Left colon (tissue), 2 donors: ENCODE results near the gene RNF212B. TPM values are rescaled to one million over a fixed set of nuclear protein-coding genes. Genes with fewer than 3 reads are reported as not detected.

Experiments used
- ATAC-seq: fragments of 200-7000 bp; cut with Tn5 transposase; one replicate; pipeline ENCODE4 v1.9.1; 2020; ENCODE audit warnings: mild to moderate bottlenecking, moderate library complexity
- DNase-seq, 2 donors: peaks; one replicate each; pipeline ENCODE4 v3.0.0-alpha.2; 2020
- intact Hi-C, 2 donors: fragments of 100-400 bp; cut with DNase I in 1 of 2; cut with micrococcal nuclease in 1 of 2; formaldehyde crosslinking; loops; one replicate each; pipeline versions ENCODE4 v1.11.2 to v1.14.0; 2022; cut with DNase I, micrococcal nuclease
- total RNA-seq, 2 donors: library from RNA; stranded (reverse); fragmentation: NEBNext Ultra II Directional; extraction: Animal tissue kit (Norgen Biotek cat#: 25700); gene quantifications; one replicate each; pipeline ENCODE4 v1.2.1, GENCODE V29; 2021
- donor health status: DM: no; HTN: no; CAD: no.
- donor health status: DM: yes; HTN: yes; CAD: no.

The RNF212B gene
- total RNA-seq, 2 donors from 2014 or later: not detected

DNA sequence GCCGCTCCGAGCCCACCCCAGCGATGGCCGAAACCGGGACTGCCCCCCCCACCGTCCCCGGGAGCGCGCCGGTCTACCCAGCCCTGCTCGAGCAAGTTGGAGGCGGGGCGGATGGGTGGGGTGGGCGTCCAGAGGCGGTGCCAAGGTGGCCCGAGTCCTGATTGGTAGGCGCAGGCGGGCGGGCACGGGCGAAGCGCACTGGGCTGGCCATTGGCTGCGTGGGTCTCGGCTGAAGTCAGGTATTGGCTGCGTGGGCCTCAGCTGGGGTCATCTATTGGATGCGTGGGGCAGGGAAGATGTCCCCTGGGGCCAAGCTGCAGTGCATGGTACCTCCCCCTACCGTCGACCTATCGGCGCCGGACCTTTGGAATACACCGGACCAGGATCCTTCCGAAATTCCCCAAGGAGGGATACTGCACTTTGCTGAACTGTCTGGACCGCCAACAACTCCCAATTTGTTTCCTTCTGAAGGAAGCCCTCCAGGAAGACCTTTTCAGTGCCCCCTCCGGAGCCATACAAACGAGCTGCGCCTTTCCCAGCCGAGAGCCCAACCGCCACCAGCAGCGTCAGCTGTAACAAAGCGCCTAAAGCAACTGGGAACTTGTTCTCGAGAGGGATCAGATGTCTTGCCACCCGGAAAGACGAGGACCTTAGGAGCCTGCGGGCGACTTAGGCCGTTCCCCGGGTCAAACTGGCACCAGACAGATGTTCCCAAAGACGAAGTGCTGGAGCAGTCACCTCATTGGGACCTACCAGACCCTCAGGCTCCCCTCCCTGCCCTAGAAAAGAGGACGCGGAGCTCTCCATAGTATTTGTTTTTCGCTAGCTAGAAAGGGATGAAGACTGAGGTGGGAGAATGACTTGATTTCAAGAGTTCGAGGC is 48.5 kb downstream of the RNF212B start, which contains the start of gene HOMEZ:
TSS of gene HOMEZ (minus strand) at position 113 of the 882 bp plus-strand sequence. CDS start 180 bp downstream, outside the sequence.
- intact Hi-C loops: loop anchor here in 1 of 2 donors (10.0 kb wide), 1 partner anchor 1901 kb away; the partner anchor contains the start of gene SUPT16H
- ATAC-seq: peak; percentile 96

DNA sequence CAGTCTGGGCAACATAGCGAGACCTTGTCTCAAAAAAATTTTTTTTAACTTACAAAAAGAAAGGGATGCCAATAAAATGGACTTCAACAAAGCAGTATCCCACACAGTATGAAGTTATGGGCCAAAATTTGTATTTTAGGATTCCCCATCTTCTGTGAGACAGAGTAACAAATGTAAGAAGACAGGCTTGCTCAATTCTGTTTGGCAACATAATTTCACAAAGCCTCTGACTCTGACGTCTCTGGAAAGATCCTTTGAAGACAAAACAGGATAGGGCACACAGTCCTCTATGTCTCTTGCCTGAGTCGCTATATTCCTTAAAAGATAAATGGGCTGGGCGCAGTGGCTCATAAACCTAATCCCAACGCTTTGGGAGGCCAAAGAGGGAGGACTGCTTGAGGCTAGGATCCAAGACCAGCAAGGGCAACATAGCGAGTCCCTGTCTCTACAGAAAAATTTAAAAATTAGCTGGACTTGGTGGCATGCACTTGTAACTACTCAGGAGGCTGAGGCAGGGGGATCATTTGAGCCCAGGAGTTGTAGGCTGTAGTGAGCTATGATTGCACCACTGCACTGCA is 49.3 kb downstream of the RNF212B start:
- no peak for ATAC-seq
- intact Hi-C loops: loop anchor here in 1 of 2 donors (10.0 kb wide), 1 partner anchor 1902 kb away; the partner anchor contains the start of gene SUPT16H

More for the DNA sequence above, 48.5 kb downstream of the RNF212B start, which contains the start of gene HOMEZ:
- peak; percentile 99 to 100 for DNase-seq

DNA sequence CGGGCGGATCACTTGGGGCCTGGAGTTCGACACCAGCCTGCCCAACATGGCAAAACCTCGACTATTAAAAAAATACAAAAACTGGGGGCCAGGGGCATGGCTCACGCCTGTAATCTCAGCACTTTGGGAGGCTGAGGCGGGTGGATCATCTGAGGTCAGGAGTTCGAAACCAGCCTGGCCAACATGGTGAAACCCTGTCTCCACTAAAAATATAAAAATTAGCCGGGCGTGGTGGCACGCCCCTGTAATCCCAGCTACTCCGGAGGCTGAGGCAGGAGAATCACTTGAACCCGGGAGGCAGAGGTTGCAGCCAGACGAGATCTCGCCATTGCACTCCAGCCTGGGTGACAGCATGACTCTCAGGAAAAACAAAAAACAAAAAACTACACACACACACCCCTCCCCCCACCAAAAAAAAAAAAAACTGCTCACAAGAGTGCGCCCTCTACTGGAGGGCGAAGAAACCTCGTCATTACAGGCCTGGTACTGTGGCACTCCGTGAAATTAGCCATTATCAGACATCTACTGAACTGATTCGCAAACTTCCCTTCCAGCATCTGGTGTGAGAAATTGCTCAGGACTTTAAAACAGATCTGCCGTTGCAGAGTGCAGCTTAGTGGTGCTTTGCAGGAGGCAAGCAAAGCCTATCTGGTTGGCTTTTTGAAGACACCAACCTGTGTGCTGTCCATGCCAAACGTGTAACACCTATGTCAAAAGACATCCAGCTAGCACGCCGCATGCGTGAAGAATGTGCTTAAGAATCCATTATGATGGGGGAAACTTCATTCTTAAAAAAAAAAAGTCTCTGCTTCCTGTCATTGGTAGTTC is 57.2 kb downstream of the RNF212B start:
- ATAC-seq (peak; percentile 78), DNase-seq (peak in 1 of 2 donors; percentile 65)
- intact Hi-C loops: no loop called here

More for the DNA sequence above, 49.3 kb downstream of the RNF212B start:
- no peak for DNase-seq

DNA sequence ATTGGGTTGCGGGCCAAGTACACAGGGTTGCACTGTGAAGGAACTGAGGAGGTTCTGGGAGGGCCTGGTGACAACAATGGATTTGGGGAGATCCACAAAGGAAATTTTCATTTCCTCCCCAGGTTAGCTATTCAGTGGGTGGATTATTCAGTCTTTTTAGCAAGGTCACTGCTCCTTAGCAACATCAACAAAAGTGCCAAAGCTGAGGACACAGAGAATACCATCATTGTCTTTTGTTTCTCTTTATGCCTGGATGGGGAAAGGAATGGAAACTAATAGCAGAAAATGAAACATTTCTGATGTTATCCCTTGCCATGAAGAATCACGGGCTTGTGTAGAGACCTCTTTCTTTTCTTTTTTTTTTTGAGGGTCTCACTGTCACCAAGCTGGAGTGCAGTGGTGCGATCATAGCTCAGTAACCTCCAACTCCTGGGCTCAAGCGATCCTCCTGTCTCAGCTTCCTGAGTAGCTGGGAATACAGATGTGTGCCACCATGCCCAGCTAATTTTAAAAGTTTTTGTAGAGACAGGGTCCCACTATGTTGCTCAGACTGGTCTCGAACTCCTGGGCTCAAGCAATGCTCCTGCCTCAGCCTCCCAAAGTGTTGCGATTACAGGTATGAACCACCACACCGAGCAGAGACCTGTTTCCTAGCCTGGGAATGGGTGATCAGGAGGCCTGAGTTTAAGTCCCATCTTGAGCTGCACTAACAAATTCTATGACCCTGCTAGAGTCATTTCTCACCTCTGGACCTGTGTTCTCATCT is 58.5 kb downstream of the RNF212B start:
- intact Hi-C loops: no loop called here
- no peak for DNase-seq
- ATAC-seq: no peak

DNA sequence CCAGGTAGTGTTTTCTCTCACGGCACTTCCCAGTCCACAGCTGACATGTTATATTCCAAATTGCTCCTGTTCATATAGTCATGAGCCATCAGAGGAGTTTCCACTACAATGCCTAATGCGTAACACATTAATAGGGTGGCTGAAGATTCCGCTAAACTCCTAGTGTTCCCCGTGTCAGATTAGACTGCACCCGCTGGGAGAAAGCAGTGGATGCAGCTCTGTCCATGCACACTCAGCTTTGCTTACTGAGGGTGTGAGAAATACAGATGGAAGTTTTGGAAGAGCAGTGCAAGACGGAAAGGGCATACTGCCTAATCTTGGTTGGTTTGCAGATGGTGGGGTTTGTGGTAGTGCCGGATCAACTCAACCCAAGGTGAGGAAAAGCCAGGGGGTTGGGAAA is 59.4 kb downstream of the RNF212B start:
- ATAC-seq: no peak
- intact Hi-C loops: no loop called here

DNA sequence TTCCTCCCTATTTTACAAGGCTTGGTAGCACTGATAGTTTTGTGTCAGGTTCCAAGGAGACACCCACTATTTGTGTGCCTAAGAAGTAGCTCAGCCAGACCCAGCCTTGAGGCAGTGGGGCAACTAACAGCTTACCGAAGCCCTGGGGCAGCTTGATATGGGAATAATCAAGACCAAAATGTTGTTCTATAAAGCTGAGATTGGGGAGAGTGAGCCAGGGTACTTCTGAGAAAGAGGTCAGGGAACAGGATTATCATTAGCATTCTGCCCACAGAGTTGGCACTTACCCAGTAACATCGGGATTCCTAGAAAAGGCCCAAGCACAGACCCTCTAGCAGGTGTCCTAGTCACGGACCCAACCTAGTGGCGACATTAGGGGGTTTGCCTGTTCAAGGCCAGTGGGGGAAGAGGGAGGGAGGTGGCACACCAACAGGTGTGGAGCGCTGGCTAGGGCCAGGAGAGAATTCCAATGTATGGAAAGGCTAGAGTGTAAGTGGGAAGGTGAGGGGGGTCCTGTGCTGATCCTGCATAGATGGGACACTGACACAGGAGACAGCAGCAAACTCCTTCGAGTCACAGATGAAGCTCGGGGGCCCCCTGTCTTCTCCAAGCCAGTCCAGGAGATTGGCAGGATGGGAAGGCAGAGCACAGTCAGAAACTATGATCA is 60.0 kb downstream of the RNF212B start:
- intact Hi-C loops: no loop called here
- ATAC-seq (no peak), DNase-seq (no peak)

More for the DNA sequence above, 59.4 kb downstream of the RNF212B start:
- no peak for DNase-seq

DNA sequence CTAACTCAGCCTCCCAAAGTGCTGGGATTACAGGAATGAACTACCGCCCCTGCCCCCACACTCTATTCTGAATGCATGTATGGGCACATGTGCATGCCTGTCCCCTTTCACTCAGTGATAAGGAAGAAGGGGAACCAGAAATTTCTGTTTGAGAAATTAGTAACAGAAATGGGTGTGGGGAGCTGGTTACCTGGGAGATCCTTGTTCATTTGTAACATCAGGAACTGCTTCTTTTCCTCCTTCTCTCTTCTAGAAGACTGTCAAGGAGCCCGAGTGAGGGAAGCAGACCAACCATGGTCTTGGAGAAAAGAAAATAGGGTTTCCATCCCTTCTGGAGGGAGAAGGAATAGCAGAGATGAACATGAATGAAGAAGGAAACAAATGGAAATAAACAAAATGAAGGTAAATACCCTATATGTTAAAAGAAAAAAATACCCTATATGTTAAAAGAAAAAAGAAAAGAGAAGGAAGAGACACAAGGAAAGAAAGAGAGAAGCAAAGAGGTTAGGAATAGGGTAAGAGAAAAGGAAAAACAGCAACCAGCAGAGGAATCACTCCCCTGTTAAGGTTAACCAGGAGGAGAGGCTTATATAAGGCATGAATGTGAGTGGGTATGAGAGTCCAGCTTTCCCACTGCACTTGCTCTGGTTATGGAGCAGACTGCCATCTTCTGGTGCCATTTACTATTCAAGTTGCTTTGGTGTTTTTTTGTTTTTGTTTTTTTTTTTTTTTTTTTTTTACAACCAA is 61.6 kb downstream of the RNF212B start:
- intact Hi-C loops: no loop called here
- DNase-seq (no peak), ATAC-seq (no peak)

DNA sequence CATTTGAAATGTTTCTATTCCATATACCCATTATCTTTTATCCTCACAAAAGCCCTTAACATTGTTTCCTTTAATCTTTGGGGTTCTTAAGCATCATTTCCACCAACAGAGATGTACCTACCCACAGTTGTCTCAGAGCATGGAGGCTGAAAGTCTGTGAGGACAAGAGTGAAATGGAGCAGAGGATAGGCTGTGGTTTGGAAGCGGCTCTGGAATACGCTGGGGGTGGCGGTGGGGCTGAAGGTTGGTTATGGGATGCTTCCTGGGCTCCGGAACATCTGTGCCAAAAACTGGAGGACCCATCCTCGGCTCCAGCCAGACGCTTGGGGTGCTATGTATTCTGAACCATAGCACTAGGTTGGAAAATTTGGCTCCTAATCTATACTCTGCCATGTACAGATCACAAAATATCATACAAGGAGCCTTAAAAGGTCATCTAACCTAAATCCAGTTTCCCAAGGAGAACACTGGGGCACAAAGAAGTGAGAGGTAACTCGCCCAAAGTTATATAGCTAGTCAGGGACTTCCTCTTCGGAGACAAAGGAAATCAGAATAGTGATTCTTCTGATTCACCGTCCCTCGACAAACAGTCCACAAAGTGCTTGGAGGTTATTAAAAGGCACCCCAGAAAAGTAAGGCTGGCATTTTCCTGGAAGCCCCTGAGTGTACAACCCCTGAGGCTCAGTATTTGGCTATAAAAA is 62.4 kb downstream of the RNF212B start:
- DNase-seq (peak in 1 of 2 donors; percentile 25), ATAC-seq (no peak)
- intact Hi-C loops: no loop called here

DNA sequence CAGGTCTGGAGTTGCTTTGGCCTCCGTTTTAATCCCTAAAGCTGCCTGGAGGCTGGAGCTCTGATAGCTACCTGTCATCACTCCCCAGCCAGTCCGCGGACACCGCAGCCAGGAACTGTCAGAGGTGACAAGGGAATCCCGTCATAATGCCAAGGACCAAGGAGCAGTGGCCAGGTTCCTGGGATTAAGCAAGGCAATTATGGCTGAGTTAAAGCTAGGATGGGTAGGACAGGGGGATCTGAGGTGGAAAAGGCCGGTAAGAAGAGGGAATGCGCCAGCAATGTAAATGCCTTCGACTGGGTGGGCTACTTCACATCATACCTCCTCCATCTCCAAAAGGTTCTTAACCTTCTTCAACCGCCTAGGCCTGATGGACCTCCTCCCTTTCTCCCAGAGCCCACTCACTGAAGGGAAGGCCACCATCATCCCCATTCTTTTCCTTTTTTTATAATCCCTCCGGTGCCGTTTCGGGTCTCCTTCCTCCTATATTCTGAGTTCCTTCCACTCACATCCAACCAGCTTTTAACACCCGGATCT is 63.0 kb downstream of the RNF212B start:
- intact Hi-C loops: no loop called here
- ATAC-seq (peak; percentile 18), DNase-seq (peak; percentile 54 to 58)

DNA sequence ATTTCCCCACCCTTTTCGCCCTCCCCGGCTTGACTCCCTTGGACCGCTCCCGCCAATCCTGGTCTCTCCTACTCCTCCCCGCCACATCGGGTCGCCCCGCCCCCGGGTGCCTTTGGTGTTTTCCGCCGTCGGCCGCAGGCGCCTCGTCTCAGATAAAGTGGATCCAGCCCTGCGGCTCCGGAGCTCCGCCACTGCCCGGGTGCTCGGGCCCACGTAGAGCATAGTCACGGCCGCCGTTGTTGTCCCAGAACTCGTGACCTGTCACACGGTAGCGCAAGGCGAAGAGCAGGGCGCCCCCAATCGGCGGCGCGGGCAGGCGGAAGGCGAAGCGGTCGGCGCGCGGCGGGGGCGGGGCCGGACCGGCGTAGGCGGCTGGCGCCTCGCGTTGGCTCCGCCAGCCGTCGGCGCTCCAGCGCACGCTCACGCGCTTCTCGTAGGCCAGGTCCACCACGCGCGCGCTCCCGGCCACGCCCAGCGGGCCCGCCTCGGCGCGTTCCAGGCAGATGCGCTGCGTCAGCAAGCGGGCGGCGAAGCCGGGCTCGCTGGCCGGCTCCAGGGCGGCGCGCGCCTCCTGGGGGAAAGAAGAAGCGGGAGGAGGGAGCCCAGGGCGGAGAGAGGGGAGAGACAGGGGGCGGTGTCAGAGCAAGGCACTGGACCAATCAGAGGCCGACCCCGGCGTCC is 63.7 kb downstream of the RNF212B start:
- peak; percentile 74 for ATAC-seq
- intact Hi-C loops: no loop called here
- DNase-seq: peak; percentile 98

DNA sequence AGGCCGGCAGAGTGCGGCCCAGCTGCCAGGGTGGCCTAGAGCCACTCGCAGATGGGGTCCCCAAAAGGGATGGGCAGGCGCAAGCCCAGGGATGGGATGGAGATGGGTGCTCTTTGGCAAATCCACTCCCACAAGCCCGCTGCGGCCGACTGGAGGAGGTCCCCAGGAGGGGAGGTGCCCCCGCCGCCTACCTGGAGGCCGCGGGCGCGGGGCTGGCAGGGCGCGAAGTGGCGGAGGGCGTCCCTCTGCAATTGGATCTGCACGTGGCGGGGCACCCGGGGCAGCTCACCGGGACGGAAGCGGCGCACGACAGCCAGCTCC is 64.2 kb downstream of the RNF212B start:
- no peak for DNase-seq
- peak; percentile 13 for ATAC-seq
- intact Hi-C loops: no loop called here

DNA sequence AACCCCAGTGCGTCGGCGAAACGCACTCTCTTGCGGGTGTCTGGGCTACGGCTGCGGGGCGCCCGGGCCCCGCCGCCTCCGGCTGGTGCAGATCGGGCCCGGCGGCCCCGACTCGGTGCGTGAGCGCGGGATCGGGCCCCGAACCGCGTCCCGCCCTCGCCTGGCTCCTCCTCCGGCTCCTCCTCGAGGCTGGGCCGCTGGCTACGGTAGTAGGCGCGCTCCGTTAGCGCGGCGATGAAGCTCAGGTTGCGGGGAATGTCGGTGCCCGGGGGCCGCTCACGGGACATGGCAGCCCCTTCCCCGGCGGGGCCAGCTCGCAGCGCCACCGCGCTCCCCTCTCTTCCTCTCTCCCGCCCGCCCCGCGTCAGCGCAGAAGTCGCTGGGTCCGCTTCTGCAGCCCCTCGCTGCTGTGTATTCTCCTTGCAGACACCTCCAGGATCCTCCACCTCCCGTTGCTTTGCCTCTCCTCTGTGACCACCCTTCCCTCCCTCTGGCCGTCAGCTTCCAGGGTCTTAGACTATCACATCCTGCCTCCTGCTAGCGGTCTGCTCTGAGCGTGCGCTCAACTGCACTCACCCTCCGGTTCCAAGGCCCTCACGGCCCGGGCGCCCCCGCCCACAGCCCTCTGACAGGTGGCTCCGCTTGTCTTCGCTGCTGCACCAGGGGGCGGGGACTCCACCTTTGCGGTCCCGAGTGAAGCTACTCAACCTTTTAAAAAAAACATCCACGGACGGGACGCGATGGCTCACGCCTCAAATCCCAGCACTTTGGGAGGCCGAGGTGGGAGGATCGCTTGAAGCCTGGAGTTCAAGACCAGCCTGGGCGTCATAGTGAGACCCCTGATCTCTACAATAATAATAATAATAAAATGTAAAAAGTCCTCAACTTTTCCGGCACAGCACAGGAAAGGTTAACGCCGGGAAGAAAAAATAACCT is 64.8 kb downstream of the RNF212B start, which contains the start of gene PPP1R3E:
TSS of gene PPP1R3E (minus strand) at position 570 of the 936 bp plus-strand sequence. CDS start at position 287, 283 bp downstream.
- peak; percentile 86 to 87 for DNase-seq
- intact Hi-C loops: no loop called here
- ATAC-seq: peak; percentile 44

DNA sequence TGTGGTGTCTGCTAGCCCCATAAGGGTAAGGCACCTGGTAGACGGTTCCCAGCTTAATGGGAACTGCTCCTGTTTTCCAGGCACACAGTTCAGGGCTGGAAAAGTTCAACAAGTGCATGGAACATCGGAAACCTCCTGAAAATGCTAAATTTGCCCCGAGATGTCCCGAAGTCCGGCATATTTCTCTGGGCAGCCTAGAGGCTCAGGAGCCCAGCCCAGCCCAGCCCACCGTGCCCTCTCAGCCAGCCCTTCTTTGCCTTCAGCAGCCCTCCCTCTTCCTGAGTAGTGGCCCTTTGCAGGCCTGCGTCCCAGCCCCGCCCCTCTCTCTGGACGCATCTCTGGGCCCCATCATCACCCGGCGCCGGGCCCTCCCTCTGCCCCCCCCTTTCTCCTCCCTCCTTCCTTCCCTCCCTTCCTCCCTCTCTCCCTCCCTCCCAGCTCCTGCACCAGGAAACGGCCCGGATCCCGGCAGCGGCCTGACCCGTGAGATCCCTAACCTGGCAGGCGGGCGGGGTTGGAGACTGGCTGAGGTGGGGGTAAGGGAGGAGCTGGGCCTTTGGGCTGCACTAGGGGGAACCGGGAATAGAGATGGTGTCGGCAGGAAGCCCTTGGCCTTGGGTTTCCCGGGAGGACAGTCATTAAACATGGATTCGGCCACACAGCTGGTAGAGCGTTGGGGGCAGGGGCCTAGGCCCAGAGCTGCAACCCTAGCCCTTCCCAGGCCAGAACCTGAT is 68.8 kb downstream of the RNF212B start, which contains the start of gene BCL2L2:
TSS of gene BCL2L2 (plus strand) at position 422 of the 734 bp plus-strand sequence. CDS start 935 bp downstream, outside the sequence.
- DNase-seq: peak; percentile 95
- intact Hi-C loops: no loop called here
- peak; percentile 73 for ATAC-seq

DNA sequence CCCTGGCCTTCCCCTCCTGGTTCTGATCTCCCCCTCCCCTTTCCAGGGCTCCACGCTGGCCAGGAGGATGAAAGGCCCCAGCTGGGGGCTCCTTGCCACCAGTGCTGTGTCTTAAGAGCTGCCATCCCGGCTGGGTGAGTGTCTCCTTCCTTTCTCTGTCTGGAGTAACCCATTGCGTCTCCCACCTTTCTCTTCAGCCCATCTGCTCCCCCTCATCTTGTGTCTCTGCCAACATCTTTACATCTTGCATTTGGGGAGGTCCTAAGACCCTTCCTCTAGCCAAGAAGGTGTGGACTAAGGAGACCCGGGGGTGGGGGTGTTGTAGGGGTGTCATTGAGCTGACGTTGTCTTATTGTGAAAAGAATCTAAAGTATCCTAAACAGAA is 69.4 kb downstream of the RNF212B start:
- intact Hi-C loops: no loop called here
- DNase-seq: no peak
- ATAC-seq: peak; percentile 3
